Stimulated activated CD4-positive, alpha-beta T cell treated with anti-CD3 and anti-CD28 coated beads, Interleukin-15, amount 100 ng/mL, for 24 hours (primary cell): ENCODE results near the gene OMP.

Experiments used
- DNase-seq: peaks from one replicate; pipeline ENCODE4 v3.0.0-alpha.2; 2020

OMP gene

GRCh38 chr11:77069969-77070582 is 32.6 kb upstream of the OMP start:
- no peak for DNase-seq

- DNase-seq: no peak
Measured at GRCh38 chr11:77071077-77071476, 31.6 kb upstream of the OMP start.

- no peak for DNase-seq
Measured at GRCh38 chr11:77071671-77072605, 30.7 kb upstream of the OMP start.

- no peak for DNase-seq
Measured at GRCh38 chr11:77072851-77073327, 29.8 kb upstream of the OMP start.

GRCh38 chr11:77073328-77074001 is 29.2 kb upstream of the OMP start:
- no peak for DNase-seq

- DNase-seq: no peak
Measured at GRCh38 chr11:77074205-77074604, 28.4 kb upstream of the OMP start.

- DNase-seq: no peak
Measured at GRCh38 chr11:77074626-77075221, 27.9 kb upstream of the OMP start.

GRCh38 chr11:77075425-77075905 is 27.2 kb upstream of the OMP start:
- DNase-seq: no peak

- no peak for DNase-seq
Measured at GRCh38 chr11:77079666-77080065, 23.0 kb upstream of the OMP start.

GRCh38 chr11:77080643-77081210 is 21.9 kb upstream of the OMP start:
- no peak for DNase-seq

GRCh38 chr11:77081381-77081851 is 21.2 kb upstream of the OMP start:
- no peak for DNase-seq

GRCh38 chr11:77081976-77082836 is 20.4 kb upstream of the OMP start:
- no peak for DNase-seq

- DNase-seq: peak; percentile 60
Measured at GRCh38 chr11:77082838-77083565, 19.6 kb upstream of the OMP start.

- DNase-seq: no peak
Measured at GRCh38 chr11:77083566-77084245, 18.9 kb upstream of the OMP start.

GRCh38 chr11:77084581-77085191 is 18.0 kb upstream of the OMP start:
- DNase-seq: no peak

GRCh38 chr11:77085652-77086051 is 17.0 kb upstream of the OMP start:
- no peak for DNase-seq

GRCh38 chr11:77086521-77087472 is 15.8 kb upstream of the OMP start:
- DNase-seq: no peak

GRCh38 chr11:77087723-77088225 is 14.9 kb upstream of the OMP start:
- DNase-seq: no peak
